ENCODE measurements around the gene SLC66A1. TPM values are rescaled to one million over a fixed set of nuclear protein-coding genes. Genes with fewer than 3 reads are reported as not detected.

The SLC66A1 gene
- total RNA-seq, 1 donor from 2014 or later = 23.7 TPM

DNA sequence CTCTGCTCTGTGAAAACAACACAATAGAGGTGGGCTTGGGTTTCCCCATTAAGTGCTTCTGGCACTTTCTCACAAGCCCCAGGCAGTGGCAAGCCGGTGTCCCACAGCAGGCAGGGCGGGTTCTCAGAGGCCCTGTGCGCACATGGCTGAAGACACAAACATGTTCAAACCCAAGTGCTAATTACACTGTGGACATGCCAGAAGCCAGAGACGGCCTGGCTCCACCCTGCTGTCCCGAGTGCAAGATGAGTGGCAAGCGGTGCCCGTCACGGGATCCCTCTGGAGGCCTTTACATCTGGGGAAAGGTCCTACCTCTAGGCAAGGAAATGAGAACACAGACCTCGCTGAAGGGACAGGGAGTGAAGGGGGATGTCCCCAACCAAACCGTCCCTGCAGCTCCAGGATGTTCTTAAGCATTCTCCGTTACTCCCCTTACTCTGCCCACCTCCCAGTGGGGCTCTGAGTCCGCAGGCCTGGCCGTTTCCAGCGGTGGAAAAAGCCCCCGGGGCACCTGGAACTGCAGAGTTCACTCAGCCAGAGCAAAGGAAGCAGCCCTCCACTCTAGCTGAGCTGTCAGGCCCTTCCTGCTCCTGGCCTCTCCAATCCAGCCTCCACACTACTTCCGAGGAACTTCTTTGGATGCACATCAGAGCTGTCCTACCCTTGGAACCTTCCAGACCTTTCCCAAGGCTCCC, 57.4 kb downstream of the SLC66A1 start:
- no peak overlapping the region for H3K4me3 ChIP-seq (ENCODE audit: low read depth, low read length)
- DNase-seq (ENCODE audit: low read depth) = no peak
- TF ChIP-seq, protein P1, sequence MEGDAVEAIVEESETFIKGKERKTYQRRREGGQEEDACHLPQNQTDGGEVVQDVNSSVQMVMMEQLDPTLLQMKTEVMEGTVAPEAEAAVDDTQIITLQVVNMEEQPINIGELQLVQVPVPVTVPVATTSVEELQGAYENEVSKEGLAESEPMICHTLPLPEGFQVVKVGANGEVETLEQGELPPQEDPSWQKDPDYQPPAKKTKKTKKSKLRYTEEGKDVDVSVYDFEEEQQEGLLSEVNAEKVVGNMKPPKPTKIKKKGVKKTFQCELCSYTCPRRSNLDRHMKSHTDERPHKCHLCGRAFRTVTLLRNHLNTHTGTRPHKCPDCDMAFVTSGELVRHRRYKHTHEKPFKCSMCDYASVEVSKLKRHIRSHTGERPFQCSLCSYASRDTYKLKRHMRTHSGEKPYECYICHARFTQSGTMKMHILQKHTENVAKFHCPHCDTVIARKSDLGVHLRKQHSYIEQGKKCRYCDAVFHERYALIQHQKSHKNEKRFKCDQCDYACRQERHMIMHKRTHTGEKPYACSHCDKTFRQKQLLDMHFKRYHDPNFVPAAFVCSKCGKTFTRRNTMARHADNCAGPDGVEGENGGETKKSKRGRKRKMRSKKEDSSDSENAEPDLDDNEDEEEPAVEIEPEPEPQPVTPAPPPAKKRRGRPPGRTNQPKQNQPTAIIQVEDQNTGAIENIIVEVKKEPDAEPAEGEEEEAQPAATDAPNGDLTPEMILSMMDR (conservative IDR thresholded peaks at IDR 0.05; ENCODE audit: low read depth, low read length) = no peak

DNA sequence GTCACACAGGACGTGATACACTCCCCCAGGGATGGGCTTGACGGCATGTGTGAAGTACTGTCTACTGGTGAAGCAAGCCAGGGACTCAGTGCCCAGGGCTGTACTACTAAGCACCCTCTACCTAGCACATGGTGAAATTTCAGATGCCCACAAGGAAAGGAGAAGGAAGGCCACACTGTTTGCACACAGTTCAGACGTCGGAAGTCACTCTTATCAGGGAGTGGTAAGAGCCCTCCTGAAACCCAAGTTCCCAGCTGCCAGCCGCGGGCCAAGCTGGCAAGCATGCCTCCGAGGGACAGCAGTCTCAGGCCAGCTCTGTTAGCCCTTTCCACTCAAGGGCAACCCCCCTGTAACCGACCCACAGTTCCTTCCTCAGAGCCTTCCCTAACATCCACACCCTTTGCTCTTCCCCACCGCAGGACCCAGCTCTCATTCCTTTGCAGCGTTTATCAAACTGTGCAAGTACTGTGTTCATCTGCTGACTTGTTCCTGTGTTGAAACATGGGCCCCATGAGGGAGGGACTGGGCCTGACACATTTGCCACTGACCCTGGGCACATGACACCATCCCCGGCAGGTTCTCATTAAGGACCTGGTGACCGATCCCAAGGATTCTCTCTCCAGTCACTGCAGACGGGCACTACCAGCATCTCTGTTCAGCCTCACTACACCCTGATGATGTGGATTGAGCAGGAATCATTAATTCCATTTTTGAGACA, 58.5 kb downstream of the SLC66A1 start:
- no peak for DNase-seq (ENCODE audit: low read depth)
- TF ChIP-seq, protein P1 (conservative IDR thresholded peaks at IDR 0.05; ENCODE audit: low read depth, low read length) = no peak
- no peak overlapping the region for H3K4me3 ChIP-seq (ENCODE audit: low read depth, low read length)

DNA sequence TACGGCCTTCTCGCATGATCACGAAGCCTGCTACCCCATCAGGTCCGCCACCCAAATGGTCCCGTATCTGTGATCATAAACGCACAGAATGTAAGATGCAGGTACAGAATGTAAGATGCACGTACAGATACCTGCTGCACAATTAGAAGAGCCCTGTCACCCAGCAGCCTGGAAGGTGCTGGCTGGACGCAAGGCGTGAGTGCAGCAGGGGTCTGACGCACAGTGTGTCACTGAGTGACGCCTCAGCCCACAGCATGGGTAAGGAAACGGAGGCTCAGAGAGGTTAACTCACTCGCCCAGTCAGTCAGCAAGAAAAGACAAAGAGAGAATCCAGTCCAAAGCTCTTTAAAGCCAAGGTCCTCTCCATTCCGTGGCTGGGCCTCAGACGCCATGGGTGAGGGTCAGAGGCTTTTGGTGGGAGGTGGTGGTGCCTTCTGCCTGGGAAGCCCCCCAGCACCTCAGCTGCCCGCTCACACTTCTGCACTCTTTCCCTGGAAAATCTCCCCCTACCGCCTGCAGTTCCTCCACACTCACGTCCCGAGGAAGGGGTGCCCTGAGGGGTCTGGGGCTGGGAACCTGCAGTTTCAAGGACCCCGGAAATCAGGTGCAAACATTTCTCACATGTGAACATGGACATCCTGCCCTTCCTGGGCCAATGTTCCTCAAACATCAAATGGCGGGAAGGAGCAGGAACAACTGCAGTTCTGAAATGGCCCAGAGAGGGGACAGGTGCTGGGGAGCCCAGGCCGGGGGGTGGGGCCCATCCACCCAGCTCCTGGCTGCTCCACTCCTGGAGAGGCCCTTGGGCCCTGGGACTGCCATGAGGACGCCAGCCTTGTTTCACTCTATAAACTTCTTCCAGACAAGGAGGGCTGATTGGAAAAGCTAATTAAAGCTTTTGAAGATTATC, 59.4 kb downstream of the SLC66A1 start:
- H3K4me3 ChIP-seq (ENCODE audit: low read depth, low read length) = no peak overlapping the region
- DNase-seq (ENCODE audit: low read depth) = no peak
- TF ChIP-seq, protein P1 (conservative IDR thresholded peaks at IDR 0.05; ENCODE audit: low read depth, low read length) = no peak

DNA sequence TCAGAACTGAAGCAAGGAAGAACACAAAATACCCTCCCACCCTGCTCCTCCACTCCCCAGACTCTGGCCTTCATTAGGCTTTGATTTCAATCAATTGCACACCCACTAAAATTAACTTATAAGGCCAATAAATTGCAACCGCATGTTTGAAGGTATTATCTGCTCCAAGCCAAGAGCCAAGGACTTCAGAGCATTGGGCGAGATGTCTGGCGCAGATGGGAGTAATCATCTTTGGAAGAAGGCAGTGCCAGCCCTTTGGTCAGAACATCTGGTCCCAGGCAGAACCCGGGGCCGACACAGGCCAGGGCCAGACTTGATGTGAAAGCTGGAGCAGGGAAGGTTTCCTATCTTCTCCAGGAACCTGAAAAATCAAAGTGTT, 60.0 kb downstream of the SLC66A1 start:
- TF ChIP-seq, protein P1 (conservative IDR thresholded peaks at IDR 0.05; ENCODE audit: low read depth, low read length) = no peak
- no peak overlapping the region for H3K4me3 ChIP-seq (ENCODE audit: low read depth, low read length)
- no peak for DNase-seq (ENCODE audit: low read depth)

DNA sequence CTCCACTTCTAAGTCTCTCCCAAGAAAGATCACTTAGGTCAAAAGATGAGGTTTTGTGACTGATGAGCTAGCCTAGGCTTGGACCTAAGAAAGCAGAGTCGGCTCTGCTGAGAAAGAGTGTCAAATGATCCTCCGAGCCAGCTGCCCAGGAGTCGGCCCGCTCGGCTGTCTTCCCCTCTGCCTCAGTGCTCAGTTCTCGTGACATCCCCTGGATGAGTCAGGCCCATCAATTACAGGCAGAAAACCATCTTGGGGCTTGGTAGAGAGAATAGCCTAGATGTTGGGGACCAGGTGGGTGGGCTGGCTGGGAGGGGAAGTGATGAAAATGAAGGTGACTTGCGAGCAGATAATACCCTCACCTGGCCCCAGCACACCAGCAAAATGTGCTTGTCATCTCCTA, 60.5 kb downstream of the SLC66A1 start:
- H3K4me3 ChIP-seq (ENCODE audit: low read depth, low read length) = no peak overlapping the region
- TF ChIP-seq, protein P1 (conservative IDR thresholded peaks at IDR 0.05; ENCODE audit: low read depth, low read length) = no peak

DNA sequence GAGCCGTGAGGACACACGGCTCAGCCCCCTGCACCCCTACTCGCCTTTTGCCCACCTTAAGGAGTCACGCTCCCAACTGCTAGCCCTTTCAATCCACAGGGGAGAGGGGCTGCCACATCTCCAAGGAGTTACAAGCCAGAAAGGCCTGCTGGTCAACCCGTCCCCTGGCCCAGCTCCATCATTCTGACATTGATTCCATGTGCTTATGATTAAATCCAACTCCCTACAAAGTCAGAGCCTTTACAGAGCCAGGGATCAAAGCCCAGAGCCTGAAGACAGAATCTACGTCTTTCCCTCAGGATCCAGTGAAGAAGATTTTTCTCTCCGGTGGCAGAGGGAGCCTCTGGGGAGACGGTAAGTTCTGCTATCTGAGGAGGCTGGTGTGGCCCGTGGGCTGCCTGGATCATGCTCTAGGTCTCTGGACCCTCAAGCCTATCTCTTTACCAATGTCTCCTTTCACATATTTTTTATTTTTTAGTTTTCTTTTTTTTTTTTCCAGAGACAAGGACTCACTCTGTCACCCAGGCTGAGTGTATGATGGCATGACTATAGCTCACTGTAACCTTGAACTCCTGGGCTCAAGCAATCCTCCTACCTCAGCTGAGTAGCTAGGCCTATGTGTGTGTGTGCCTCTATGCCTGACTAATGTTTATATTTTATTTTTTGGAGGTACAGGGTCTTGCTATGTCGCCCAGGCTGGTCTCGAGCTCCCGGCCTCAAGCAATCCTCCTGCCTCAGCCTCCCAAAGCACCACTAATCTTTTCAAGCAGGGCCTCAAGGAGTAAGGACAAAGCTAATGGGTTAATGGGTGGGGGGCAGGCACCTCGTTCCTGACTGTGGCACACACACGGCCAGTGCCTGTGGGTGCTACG, 61.3 kb downstream of the SLC66A1 start:
- TF ChIP-seq, protein P1 (conservative IDR thresholded peaks at IDR 0.05; ENCODE audit: low read depth, low read length) = no peak
- no peak for DNase-seq (ENCODE audit: low read depth)
- no peak overlapping the region for H3K4me3 ChIP-seq (ENCODE audit: low read depth, low read length)

More for the DNA sequence above, 60.5 kb downstream of the SLC66A1 start:
- DNase-seq (ENCODE audit: low read depth) = no peak

Data from epithelial cell of proximal tubule (primary cell).